ENCODE data around the gene LRRN2. TPM values are rescaled to one million over a fixed set of nuclear protein-coding genes. Genes with fewer than 3 reads are reported as not detected.

The LRRN2 gene
- total RNA-seq, 5 donors from 2014 or later (not counting 1 experiment from before 2014, with no cell fraction given) = 0.03 TPM; not detected in 4

DNA sequence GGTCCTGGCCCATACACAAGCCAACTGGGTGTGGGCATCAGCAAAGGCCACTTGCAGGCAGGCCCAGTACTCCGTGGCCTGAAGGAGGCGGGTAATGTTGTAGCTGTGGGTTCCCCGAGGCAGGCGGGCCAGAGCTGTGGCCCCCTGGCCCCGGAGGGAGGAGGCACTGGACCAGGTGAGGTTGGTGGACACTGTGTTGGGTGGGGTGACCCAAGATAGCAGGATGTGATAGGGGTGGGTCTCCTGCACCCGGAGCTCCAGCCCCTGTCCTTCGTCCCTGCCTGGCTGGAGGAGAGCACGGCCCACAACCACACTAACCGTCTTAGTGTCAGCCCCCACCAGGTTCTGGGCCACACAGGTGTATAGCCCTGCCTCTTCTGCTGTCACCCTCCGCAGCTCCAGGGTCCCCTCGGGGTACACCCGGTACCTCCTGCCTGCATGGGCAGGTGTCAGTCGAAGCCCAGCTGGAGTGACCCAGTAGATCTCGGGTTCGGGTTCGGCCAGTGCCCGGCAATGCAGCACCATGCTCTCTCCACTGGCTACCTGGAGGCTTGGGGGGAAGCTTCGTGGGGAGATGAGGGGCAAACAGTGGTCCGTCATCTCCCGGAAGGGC, 67.3 kb downstream of the LRRN2 start:
- Mint-ChIP-seq H3K9me3 (no peaks in the 10 kb centered on the region), H3K27me3 (no peaks in the 10 kb centered on the region), H3K4me1 (no peaks in the 10 kb centered on the region), H3K36me3 (peaks cover 13% of the 10 kb centered on the region), H3K4me3 (no peak overlapping the region), H3K27ac (peak overlapping the region in 1 of 2 donors; percentile 19)
- Histone ChIP-seq H3K9me3 (no peaks in the 10 kb centered on the region), H3K4me3 (ENCODE audit: control insufficient read depth in 1 of 2, extremely low read depth in 1 of 2, low read length in 1 of 2) (no peak overlapping the region), H3K36me3 (ENCODE audit: control insufficient read depth in 2 of 2, extremely low read depth in 1 of 2, insufficient read depth in 1 of 2, low read length in 1 of 2) (peaks cover 0 to 4% of the 10 kb centered on the region in 2 donors), H3K27ac (ENCODE audit: low read length) (no peak overlapping the region), H3K4me1 (ENCODE audit: control insufficient read depth in 1 of 2, extremely low read depth in 1 of 2, insufficient read depth in 2 of 2, low read length in 2 of 2) (no peaks in the 10 kb centered on the region), H3K27me3 (replicated peaks in 1 of 2; ENCODE audit: control insufficient read depth in 2 of 2, extremely low read depth in 1 of 2, insufficient read depth in 2 of 2, low read length in 1 of 2) (peaks cover 0 to 2% of the 10 kb centered on the region in 2 experiments)
- DNase-seq (no peak), ATAC-seq (replicated peaks in 1 of 4) (no peak)
- CTCF ChIA-PET = no interaction called here
- WGBS (ENCODE audit: insufficient coverage) = 94% methylated on average over 19 of the region's 20 CpGs
- POLR2A ChIA-PET = no interaction called here

- 78% methylated on average over 9 of the region's 13 CpGs for WGBS (ENCODE audit: insufficient coverage)
- Mint-ChIP-seq H3K9me3 (no peaks in the 10 kb centered on the region), H3K27ac (no peak overlapping the region), H3K36me3 (peaks cover 18% of the 10 kb centered on the region), H3K4me1 (no peaks in the 10 kb centered on the region), H3K27me3 (no peaks in the 10 kb centered on the region), H3K4me3 (no peak overlapping the region)
- DNase-seq (no peak), ATAC-seq (replicated peaks in 1 of 4) (no peak)
- peaks cover 0 to 4% of the 10 kb centered on the region in 2 donors for H3K36me3 ChIP-seq (ENCODE audit: control insufficient read depth in 2 of 2, extremely low read depth in 1 of 2, insufficient read depth in 1 of 2, low read length in 1 of 2)
- H3K4me1 ChIP-seq (ENCODE audit: control insufficient read depth in 1 of 2, extremely low read depth in 1 of 2, insufficient read depth in 2 of 2, low read length in 2 of 2) = no peaks in the 10 kb centered on the region
- POLR2A ChIA-PET = no interaction called here
- H3K27me3 ChIP-seq (replicated peaks in 1 of 2; ENCODE audit: control insufficient read depth in 2 of 2, extremely low read depth in 1 of 2, insufficient read depth in 2 of 2, low read length in 1 of 2) = peaks cover 0 to 2% of the 10 kb centered on the region in 2 experiments
- no peak overlapping the region for H3K4me3 ChIP-seq (ENCODE audit: control insufficient read depth in 1 of 2, extremely low read depth in 1 of 2, low read length in 1 of 2)
- H3K9me3 ChIP-seq = no peaks in the 10 kb centered on the region
- CTCF ChIA-PET = no interaction called here
- no peak overlapping the region for H3K27ac ChIP-seq (ENCODE audit: low read length)
These were observed 68.0 kb downstream of the LRRN2 start for GRCh38 chr1:204617256-204618147.

- 61% methylated on average over 4 of the region's 6 CpGs for WGBS (ENCODE audit: insufficient coverage)
These were observed 68.9 kb downstream of the LRRN2 start for GRCh38 chr1:204616641-204617040.

GRCh38 chr1:204615881-204616280, 69.7 kb downstream of the LRRN2 start:
- ATAC-seq (replicated peaks in 1 of 4) (no peak), DNase-seq (no peak)
- H3K36me3 ChIP-seq (ENCODE audit: control insufficient read depth in 2 of 2, extremely low read depth in 1 of 2, insufficient read depth in 1 of 2, low read length in 1 of 2) = peaks cover 0 to 4% of the 10 kb centered on the region in 2 donors
- H3K27me3 ChIP-seq (replicated peaks in 1 of 2; ENCODE audit: control insufficient read depth in 2 of 2, extremely low read depth in 1 of 2, insufficient read depth in 2 of 2, low read length in 1 of 2) = peaks cover 0 to 2% of the 10 kb centered on the region in 2 experiments
- no peak overlapping the region for H3K4me3 ChIP-seq (ENCODE audit: control insufficient read depth in 1 of 2, extremely low read depth in 1 of 2, low read length in 1 of 2)
- no peaks in the 10 kb centered on the region for H3K4me1 ChIP-seq (ENCODE audit: control insufficient read depth in 1 of 2, extremely low read depth in 1 of 2, insufficient read depth in 2 of 2, low read length in 2 of 2)
- H3K27ac ChIP-seq (ENCODE audit: low read length) = no peak overlapping the region
- H3K9me3 ChIP-seq = no peaks in the 10 kb centered on the region
- H3K27me3 Mint-ChIP-seq = no peaks in the 10 kb centered on the region
- no peak overlapping the region for H3K27ac Mint-ChIP-seq
- H3K4me3 Mint-ChIP-seq = no peak overlapping the region
- no peaks in the 10 kb centered on the region for H3K4me1 Mint-ChIP-seq
- WGBS (ENCODE audit: insufficient coverage) = 93% methylated on average over 8 of the region's 8 CpGs
- no peaks in the 10 kb centered on the region for H3K9me3 Mint-ChIP-seq
- POLR2A ChIA-PET = interaction anchor here in 1 of 2 donors (0.6 kb wide), 1 partner anchor 234 kb away, joined by 12 read pairs; no protein-coding TSS in a partner anchor
- CTCF ChIA-PET = interaction anchor here in 1 of 2 donors (0.6 kb wide), 1 partner anchor 237 kb away, joined by 3 read pairs; no protein-coding TSS in a partner anchor
- peaks cover 21% of the 10 kb centered on the region for H3K36me3 Mint-ChIP-seq

More at GRCh38 chr1:204616641-204617040, 68.9 kb downstream of the LRRN2 start:
- no peaks in the 10 kb centered on the region for H3K4me1 ChIP-seq (ENCODE audit: control insufficient read depth in 1 of 2, extremely low read depth in 1 of 2, insufficient read depth in 2 of 2, low read length in 2 of 2)
- ChIA-PET CTCF (no interaction called here), POLR2A (no interaction called here)
- H3K27ac ChIP-seq (ENCODE audit: low read length) = no peak overlapping the region
- no peaks in the 10 kb centered on the region for H3K9me3 ChIP-seq
- Mint-ChIP-seq H3K27ac (no peak overlapping the region), H3K9me3 (no peaks in the 10 kb centered on the region), H3K36me3 (peaks cover 24% of the 10 kb centered on the region), H3K27me3 (no peaks in the 10 kb centered on the region), H3K4me1 (no peaks in the 10 kb centered on the region), H3K4me3 (no peak overlapping the region)
- DNase-seq (no peak), ATAC-seq (replicated peaks in 1 of 4) (no peak)
- H3K27me3 ChIP-seq (replicated peaks in 1 of 2; ENCODE audit: control insufficient read depth in 2 of 2, extremely low read depth in 1 of 2, insufficient read depth in 2 of 2, low read length in 1 of 2) = peaks cover 0 to 2% of the 10 kb centered on the region in 2 experiments
- no peak overlapping the region for H3K4me3 ChIP-seq (ENCODE audit: control insufficient read depth in 1 of 2, extremely low read depth in 1 of 2, low read length in 1 of 2)
- peaks cover 0 to 4% of the 10 kb centered on the region in 2 donors for H3K36me3 ChIP-seq (ENCODE audit: control insufficient read depth in 2 of 2, extremely low read depth in 1 of 2, insufficient read depth in 1 of 2, low read length in 1 of 2)

GRCh38 chr1:204613636-204614035, 71.9 kb downstream of the LRRN2 start:
- no peak for DNase-seq
- Histone ChIP-seq H3K27ac (ENCODE audit: low read length) (no peak overlapping the region), H3K9me3 (no peaks in the 10 kb centered on the region), H3K36me3 (ENCODE audit: control insufficient read depth in 2 of 2, extremely low read depth in 1 of 2, insufficient read depth in 1 of 2, low read length in 1 of 2) (peaks cover 0 to 4% of the 10 kb centered on the region in 2 donors), H3K27me3 (replicated peaks in 1 of 2; ENCODE audit: control insufficient read depth in 2 of 2, extremely low read depth in 1 of 2, insufficient read depth in 2 of 2, low read length in 1 of 2) (peaks cover 0 to 2% of the 10 kb centered on the region in 2 experiments), H3K4me3 (ENCODE audit: control insufficient read depth in 1 of 2, extremely low read depth in 1 of 2, low read length in 1 of 2) (no peak overlapping the region), H3K4me1 (ENCODE audit: control insufficient read depth in 1 of 2, extremely low read depth in 1 of 2, insufficient read depth in 2 of 2, low read length in 2 of 2) (no peaks in the 10 kb centered on the region)
- ChIA-PET POLR2A (interaction anchor here in 1 of 2 donors (0.5 kb wide), 1 partner anchor 107 kb away, joined by 4 read pairs; no protein-coding TSS in a partner anchor), CTCF (no interaction called here)
- H3K27me3 Mint-ChIP-seq = no peaks in the 10 kb centered on the region
- no peak overlapping the region for H3K27ac Mint-ChIP-seq
- WGBS (ENCODE audit: insufficient coverage) = 77% methylated on average over 2 of the region's 4 CpGs
- peaks cover 25% of the 10 kb centered on the region for H3K36me3 Mint-ChIP-seq
- ATAC-seq (replicated peaks in 1 of 4) = no peak
- H3K4me1 Mint-ChIP-seq = no peaks in the 10 kb centered on the region
- no peaks in the 10 kb centered on the region for H3K9me3 Mint-ChIP-seq
- H3K4me3 Mint-ChIP-seq = no peak overlapping the region

DNA sequence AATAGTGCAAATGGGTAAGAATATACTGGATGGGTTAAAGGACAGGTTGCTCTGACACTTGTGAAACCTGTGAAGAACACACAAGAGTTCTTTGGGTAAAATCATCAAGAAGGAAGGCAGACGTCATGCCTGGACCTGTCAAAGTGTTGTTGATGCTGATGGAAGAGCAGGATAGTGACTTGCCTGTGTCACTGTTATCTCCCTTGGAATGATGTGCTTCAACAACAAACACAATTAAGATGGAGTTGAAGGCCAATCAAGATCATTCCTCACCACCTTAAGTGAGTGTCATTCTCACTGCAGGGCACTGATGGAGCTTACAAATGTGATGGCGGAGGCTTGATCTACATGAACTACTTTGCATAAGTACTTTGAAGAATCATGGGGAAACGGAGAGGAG, 73.2 kb downstream of the LRRN2 start:
- Histone ChIP-seq H3K4me1 (ENCODE audit: control insufficient read depth in 1 of 2, extremely low read depth in 1 of 2, insufficient read depth in 2 of 2, low read length in 2 of 2) (no peaks in the 10 kb centered on the region), H3K27ac (ENCODE audit: low read length) (no peak overlapping the region), H3K36me3 (ENCODE audit: control insufficient read depth in 2 of 2, extremely low read depth in 1 of 2, insufficient read depth in 1 of 2, low read length in 1 of 2) (peaks cover 0 to 4% of the 10 kb centered on the region in 2 donors), H3K9me3 (no peaks in the 10 kb centered on the region), H3K27me3 (replicated peaks in 1 of 2; ENCODE audit: control insufficient read depth in 2 of 2, extremely low read depth in 1 of 2, insufficient read depth in 2 of 2, low read length in 1 of 2) (peaks cover 0 to 9% of the 10 kb centered on the region in 2 experiments), H3K4me3 (ENCODE audit: control insufficient read depth in 1 of 2, extremely low read depth in 1 of 2, low read length in 1 of 2) (no peak overlapping the region)
- H3K4me1 Mint-ChIP-seq = no peaks in the 10 kb centered on the region
- H3K9me3 Mint-ChIP-seq = no peaks in the 10 kb centered on the region
- peaks cover 0 to 8% of the 10 kb centered on the region in 2 donors for H3K27me3 Mint-ChIP-seq
- ChIA-PET POLR2A (interaction anchor here in 1 of 2 donors (0.5 kb wide), 1 partner anchor 179 kb away, joined by 3 read pairs; no protein-coding TSS in a partner anchor), CTCF (no interaction called here)
- H3K36me3 Mint-ChIP-seq = peaks cover 25% of the 10 kb centered on the region
- no peak overlapping the region for H3K4me3 Mint-ChIP-seq
- no peak overlapping the region for H3K27ac Mint-ChIP-seq
- WGBS (ENCODE audit: insufficient coverage) = 80% methylated on average over 1 of the region's 3 CpGs
- ATAC-seq (replicated peaks in 1 of 4) (no peak), DNase-seq (no peak)

All from T-cell (primary cell).